Middle frontal gyrus (tissue), 1 donor: ENCODE results near the gene TRPV6.

Source experiments
- DNase-seq: peaks from one replicate; pipeline ENCODE4 v3.0.0-alpha.2; 2015; ENCODE audit warnings: low spot score; ENCODE audit errors: extremely low spot score

Gene TRPV6

DNA sequence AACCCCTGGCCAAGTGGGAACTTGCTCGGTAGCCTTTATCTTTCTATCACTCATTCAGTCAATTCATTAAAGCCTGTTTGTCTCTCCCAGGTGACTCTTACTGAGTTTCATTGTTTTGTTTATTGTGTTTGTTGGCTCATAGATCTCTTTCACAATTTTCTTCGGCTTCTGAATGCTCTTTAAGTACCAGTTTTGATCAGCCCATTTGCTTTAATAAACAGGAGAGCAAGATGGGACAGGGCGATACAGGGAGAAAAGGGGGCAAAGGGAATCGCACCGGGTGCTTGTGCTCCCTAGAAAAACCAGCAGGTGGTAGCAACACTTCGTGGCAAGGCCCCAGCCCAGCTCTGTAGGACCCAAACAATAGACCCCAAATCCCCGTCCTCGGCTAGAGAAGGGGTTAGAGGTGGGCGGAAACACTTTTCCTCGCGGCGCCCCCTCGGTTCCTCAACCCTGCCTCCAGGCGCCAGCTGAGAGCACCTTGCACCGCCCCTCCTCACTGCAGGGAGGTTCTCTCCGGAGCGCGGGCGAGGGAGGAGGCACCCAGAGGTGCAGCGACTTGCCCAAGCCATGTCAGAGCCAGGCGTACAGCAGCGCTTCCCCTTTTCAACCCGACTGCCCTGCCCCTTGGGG lies 31.7 kb downstream of the TRPV6 start:
- no peak for DNase-seq

DNA sequence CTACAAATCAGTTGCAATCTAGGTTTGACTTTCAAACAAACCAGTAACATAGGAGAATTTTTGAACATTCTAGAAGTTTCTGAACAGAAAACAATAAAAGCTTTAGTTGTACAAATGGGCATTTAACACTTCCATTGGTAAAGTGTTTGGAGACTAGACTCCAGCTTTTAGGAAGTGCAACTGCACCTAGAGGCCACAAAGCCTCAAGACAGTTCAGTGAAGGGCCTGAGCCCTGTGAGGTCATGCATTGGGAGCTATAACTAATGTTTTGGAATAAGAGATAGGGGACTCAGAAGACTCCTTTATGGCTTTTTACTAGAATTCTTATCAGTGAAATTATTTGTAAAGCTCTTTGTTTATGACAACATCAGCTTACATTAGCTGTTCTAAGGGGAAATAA lies 33.6 kb downstream of the TRPV6 start:
- no peak for DNase-seq

DNA sequence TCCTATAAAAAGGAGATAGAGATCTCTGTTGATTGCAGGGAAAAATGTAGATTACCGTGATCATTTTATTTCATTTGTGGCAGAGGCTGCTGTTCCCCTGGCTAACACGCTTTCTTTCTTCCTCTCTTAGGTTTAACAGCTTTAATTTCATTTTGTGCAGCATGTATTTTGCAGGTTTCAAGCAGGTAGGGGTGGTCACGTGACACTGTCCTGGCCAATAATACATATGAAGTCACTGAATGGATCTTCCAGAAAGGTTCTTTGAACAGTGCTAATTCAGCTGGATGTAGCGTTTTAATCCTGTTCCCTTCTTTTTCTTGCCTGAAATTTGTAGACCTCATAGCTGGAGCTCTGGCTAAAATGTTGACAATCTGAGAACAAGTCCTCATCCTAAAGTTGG lies 34.3 kb downstream of the TRPV6 start:
- DNase-seq: no peak

DNA sequence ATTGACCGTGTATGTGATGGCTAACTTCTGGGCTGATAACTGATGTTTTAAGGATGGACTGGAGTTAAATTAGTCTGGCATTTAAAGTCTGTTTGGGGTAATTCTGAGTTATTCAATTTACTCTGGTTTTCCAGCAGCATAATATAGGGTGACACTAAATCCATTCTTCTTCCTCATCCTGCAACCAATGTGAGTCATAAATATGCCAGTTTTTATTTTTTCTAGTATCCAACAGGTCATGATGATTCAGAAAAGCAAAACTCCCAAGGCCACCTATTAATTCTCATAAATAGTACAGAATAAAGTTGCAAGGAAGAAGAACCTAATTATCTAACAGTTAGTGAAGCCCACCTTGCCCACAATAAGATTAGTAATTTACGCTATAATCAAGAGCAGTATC lies 38.2 kb downstream of the TRPV6 start:
- DNase-seq: no peak

- DNase-seq: no peak
Measured at GRCh38 chr7:142842251-142842766, 43.2 kb downstream of the TRPV6 start.

GRCh38 chr7:142838461-142839213 lies 46.9 kb downstream of the TRPV6 start:
- DNase-seq: no peak

DNA sequence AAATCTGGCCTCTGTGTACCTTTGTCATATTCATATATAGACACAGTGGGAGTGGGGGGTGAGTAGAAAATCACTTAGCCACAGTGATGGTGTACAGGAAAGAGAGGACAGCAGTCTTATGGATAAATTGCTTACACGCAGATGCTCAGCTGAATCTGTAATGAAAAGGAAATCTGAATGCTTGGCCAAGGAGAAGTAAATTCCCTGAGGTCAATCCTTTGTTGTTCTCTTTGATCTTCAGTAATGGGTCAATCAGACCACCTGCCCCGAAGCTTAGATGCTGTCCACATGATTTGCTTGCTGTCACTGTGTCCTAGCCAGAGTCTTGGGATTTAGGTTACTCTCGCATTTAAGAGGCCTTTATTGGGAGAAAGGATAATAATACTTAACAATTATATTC lies 49.1 kb downstream of the TRPV6 start:
- DNase-seq: no peak

GRCh38 chr7:142835487-142835886 lies 50.1 kb downstream of the TRPV6 start:
- no peak for DNase-seq

- DNase-seq: no peak
Measured at GRCh38 chr7:142833174-142834048, 52.1 kb downstream of the TRPV6 start.

GRCh38 chr7:142832417-142832816 lies 53.1 kb downstream of the TRPV6 start:
- no peak for DNase-seq

GRCh38 chr7:142827951-142828500 lies 57.5 kb downstream of the TRPV6 start:
- DNase-seq: no peak

DNA sequence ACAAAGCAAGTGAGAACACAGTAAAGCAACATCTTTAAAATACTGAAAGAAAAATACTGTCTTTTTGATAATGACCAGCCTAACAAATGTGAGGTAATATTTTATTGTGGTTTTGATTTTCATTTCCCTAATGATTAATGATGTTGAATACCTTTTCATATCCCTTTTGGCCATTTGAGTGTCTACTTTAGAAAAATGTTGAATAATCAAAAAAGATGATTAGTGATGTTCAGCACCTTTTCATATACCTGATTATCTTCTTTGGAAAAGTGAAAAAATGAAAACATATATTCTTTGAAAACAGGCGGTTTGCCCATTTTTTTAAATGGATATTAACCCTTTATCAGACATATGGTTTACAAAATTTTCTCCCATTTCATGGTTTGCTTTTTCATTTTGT lies 62.8 kb downstream of the TRPV6 start:
- DNase-seq: no peak
